HepG2 (cell line): ENCODE data around the gene ZSCAN31. TPM values are rescaled to one million over a fixed set of nuclear protein-coding genes. Genes with fewer than 3 reads are reported as not detected.
A peak's percentile ranks its signal among the peaks of the same experiment; 100 is the strongest.

Source experiments
- GABPB1 ChIP-seq: IDR thresholded peaks from 2 replicates; pipeline ENCODE4 v1.6.1; 2016; ENCODE audit warnings: mild to moderate bottlenecking, missing genetic modification reagents, moderate library complexity, missing compliant biosample characterization
- HES4 ChIP-seq: sonication (generic); formaldehyde crosslinking; IDR thresholded peaks from 2 replicates; pipeline ENCODE4 v1.9.0; 2021; ENCODE audit warnings: mild to moderate bottlenecking, missing genetic modification reagents, borderline replicate concordance
- HNRNPH1 ChIP-seq: fragments of 200-400 bp; formaldehyde crosslinking; optimal IDR thresholded peaks from 2 replicates; pipeline ENCODE3; 2017; ENCODE audit warnings: mild to moderate bottlenecking, low read depth, low read length
- HNRNPL ChIP-seq: fragments of 200-400 bp; formaldehyde crosslinking; IDR thresholded peaks from 2 replicates; pipeline ENCODE4 v1.6.1; 2017; ENCODE audit warnings: mild to moderate bottlenecking, low read depth, low read length
- HNRNPUL1 ChIP-seq: fragments of 200-400 bp; formaldehyde crosslinking; IDR thresholded peaks from 2 replicates; pipeline ENCODE4 v1.6.1; 2017; ENCODE audit warnings: low read depth, mild to moderate bottlenecking, low read length, moderate library complexity
- IRF2 ChIP-seq: IDR thresholded peaks from 2 replicates; pipeline ENCODE4 v1.6.1; 2018; ENCODE audit warnings: missing genetic modification reagents, missing compliant biosample characterization
- JUN ChIP-seq: sonication (generic); formaldehyde crosslinking; IDR thresholded peaks from 2 replicates; pipeline ENCODE4 v1.4.0; 2020; ENCODE audit warnings: mild to moderate bottlenecking, missing genetic modification reagents
- MXI1 ChIP-seq: IDR thresholded peaks from 3 replicates; pipeline ENCODE4 v1.6.1; 2012; ENCODE audit warnings: low read depth, low read length, inconsistent platforms, borderline replicate concordance
- NBN ChIP-seq: fragments of 450-650 bp; conservative IDR thresholded peaks from 2 replicates; pipeline ENCODE4 v1.6.1; 2017
- NFE2L1 ChIP-seq: sonication (generic); formaldehyde crosslinking; IDR thresholded peaks from 2 replicates; pipeline ENCODE4 v1.4.0; 2020; ENCODE audit warnings: missing genetic modification reagents, mild to moderate bottlenecking, borderline replicate concordance
- ONECUT2 ChIP-seq: sonication (generic); formaldehyde crosslinking; IDR thresholded peaks from 2 replicates; pipeline ENCODE4 v1.4.0; 2020; ENCODE audit warnings: missing genetic modification reagents
- RAD21 ChIP-seq: fragments of 450-650 bp; formaldehyde crosslinking; IDR thresholded peaks from 2 replicates; pipeline ENCODE4 v1.5.0; 2020; ENCODE audit warnings: mild to moderate bottlenecking
- SP140L ChIP-seq: sonication (generic); formaldehyde crosslinking; IDR thresholded peaks from 2 replicates; pipeline ENCODE4 v1.4.0; 2020; ENCODE audit warnings: missing genetic modification reagents, borderline replicate concordance
- SP5 ChIP-seq: IDR thresholded peaks from 2 replicates; pipeline ENCODE4 v1.6.1; 2016; ENCODE audit warnings: low read depth, borderline replicate concordance
- ZC3H4 ChIP-seq: sonication (generic); formaldehyde crosslinking; IDR thresholded peaks from 2 replicates; pipeline ENCODE4 v1.4.0; 2020; ENCODE audit warnings: missing genetic modification reagents, borderline replicate concordance
- ZKSCAN8 ChIP-seq: IDR thresholded peaks from 2 replicates; pipeline ENCODE4 v1.6.1; 2016; ENCODE audit warnings: borderline replicate concordance, missing genetic modification reagents, missing compliant biosample characterization
- ZNF460 ChIP-seq: sonication (generic); formaldehyde crosslinking; IDR thresholded peaks from 2 replicates; pipeline ENCODE4 v1.5.1; 2020; ENCODE audit warnings: missing genetic modification reagents, mild to moderate bottlenecking, borderline replicate concordance
- ZNF567 ChIP-seq: sonication (generic); formaldehyde crosslinking; IDR thresholded peaks from 2 replicates; pipeline ENCODE4 v1.8.1; 2023; ENCODE audit warnings: mild to moderate bottlenecking, missing genetic modification reagents, borderline replicate concordance
- ZNF629 ChIP-seq: sonication (generic); formaldehyde crosslinking; conservative IDR thresholded peaks from 2 replicates; pipeline ENCODE4 v1.5.0; 2020; ENCODE audit warnings: missing genetic modification reagents
- ZNF644 ChIP-seq: IDR thresholded peaks from 2 replicates; pipeline ENCODE4 v1.6.1; 2016; ENCODE audit warnings: low read depth
- ZNF737 ChIP-seq: sonication (generic); formaldehyde crosslinking; IDR thresholded peaks from 2 replicates; pipeline ENCODE4 v1.5.0; 2020; ENCODE audit warnings: missing genetic modification reagents, mild to moderate bottlenecking, borderline replicate concordance
- ZNF816 ChIP-seq: sonication (generic); formaldehyde crosslinking; IDR thresholded peaks from 2 replicates; pipeline ENCODE4 v1.8.0; 2022; ENCODE audit warnings: missing genetic modification reagents, mild to moderate bottlenecking, borderline replicate concordance
- polyA plus RNA-seq, 8 experiments: library from polyadenylated mRNA; depleted of rRNA in 3 of 8; stranded (reverse) in 7 of 8; unstranded in 1 of 8; fragments of >200 nt; fragmentation: Illumina TruSeq in 4 of 8; extraction: Trizol in 4 of 8; gene quantifications; 2 replicates each; pipeline versions ENCODE4 v1.2.1 to v1.2.3, GENCODE V29; 2011 to 2016; ENCODE audit warnings: low read depth in 4 of 8, missing spikeins in 1 of 8, mixed read lengths in 1 of 8; ENCODE audit not compliant: insufficient read depth in 1 of 8
- total RNA-seq, 5 experiments: library from RNA; depleted of rRNA; stranded (reverse); fragments of >200 nt; fragmentation: Illumina TruSeq; extraction: Trizol; gene quantifications; 2 replicates each; pipeline ENCODE4 v1.2.3, GENCODE V29; 2016; ENCODE audit warnings: low read depth in 1 of 5
- TF ChIP-seq, protein P1 (sequence below): sonication (generic); formaldehyde crosslinking; IDR thresholded peaks from 2 replicates; pipeline ENCODE4 v1.5.1; 2020; ENCODE audit warnings: mild to moderate bottlenecking, missing genetic modification reagents
- TF ChIP-seq, protein P2 (sequence below): IDR thresholded peaks from 2 replicates; pipeline ENCODE4 v1.6.1; 2016; ENCODE audit warnings: mild to moderate bottlenecking
- TF ChIP-seq, protein P3 (sequence below): sonication (generic); formaldehyde crosslinking; IDR thresholded peaks from 2 replicates; pipeline ENCODE4 v1.5.1; 2020; ENCODE audit warnings: missing genetic modification reagents, mild to moderate bottlenecking, borderline replicate concordance

ZSCAN31 gene
- total and polyA plus RNA-seq, 2 of the 13 experiments (the other 11 are each of a cell fraction or from before 2014, with no cell fraction given): 5.3 to 6.2 TPM

DNA sequence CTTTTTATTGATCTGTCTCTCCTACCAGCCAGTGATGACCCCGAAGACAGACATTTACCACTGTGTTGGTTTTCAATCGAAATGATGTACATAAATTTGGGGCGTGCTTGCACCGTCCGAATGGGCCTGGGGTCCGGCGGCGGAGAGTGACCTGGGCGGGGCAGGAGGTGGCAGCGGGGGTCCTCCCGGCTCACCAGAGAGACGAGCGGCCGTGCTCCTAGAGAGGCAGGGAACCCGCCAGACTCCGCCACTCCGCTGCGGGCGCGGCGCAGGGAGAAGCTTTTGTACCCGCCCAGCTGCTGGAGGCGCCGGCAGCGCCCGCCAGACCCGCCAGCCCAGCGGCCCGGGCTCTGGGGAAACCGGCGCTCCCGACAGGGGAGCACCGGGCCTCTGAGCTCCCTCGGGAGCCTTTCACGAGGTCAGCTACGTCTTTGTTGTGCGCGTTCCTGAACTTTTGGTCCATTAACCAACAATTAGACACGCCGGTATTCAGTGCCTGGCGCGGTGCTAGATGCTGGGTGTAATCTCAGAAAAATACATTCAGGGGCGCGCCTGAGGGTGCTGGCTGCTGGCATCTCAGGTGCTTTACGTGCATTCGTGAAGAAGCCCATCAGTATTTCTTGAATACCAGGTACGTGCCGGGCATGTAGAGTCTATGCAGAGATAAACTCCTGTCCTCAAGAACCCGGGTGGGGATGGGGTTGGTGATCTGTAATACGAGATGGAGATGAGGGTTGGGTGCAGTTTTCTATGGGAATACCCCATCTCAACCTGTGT, 54.5 kb downstream of the ZSCAN31 start, which contains the start of gene PGBD1 (continued):
- peak; percentile 65; the same call in 1 of the 2 replicates for TF ChIP-seq ZNF816 (CRISPR knock-in tag)
- TF ChIP-seq SP5 (CRISPR knock-in tag): peak; percentile 74; the same call in 1 of the 2 replicates
- TF ChIP-seq RAD21 (CRISPR knock-in tag): peak; percentile 76
- no peak for TF ChIP-seq ZNF737 (CRISPR knock-in tag)
- TF ChIP-seq MXI1: no peak; the same call in 2 of the 3 replicates
- TF ChIP-seq, protein P1, sequence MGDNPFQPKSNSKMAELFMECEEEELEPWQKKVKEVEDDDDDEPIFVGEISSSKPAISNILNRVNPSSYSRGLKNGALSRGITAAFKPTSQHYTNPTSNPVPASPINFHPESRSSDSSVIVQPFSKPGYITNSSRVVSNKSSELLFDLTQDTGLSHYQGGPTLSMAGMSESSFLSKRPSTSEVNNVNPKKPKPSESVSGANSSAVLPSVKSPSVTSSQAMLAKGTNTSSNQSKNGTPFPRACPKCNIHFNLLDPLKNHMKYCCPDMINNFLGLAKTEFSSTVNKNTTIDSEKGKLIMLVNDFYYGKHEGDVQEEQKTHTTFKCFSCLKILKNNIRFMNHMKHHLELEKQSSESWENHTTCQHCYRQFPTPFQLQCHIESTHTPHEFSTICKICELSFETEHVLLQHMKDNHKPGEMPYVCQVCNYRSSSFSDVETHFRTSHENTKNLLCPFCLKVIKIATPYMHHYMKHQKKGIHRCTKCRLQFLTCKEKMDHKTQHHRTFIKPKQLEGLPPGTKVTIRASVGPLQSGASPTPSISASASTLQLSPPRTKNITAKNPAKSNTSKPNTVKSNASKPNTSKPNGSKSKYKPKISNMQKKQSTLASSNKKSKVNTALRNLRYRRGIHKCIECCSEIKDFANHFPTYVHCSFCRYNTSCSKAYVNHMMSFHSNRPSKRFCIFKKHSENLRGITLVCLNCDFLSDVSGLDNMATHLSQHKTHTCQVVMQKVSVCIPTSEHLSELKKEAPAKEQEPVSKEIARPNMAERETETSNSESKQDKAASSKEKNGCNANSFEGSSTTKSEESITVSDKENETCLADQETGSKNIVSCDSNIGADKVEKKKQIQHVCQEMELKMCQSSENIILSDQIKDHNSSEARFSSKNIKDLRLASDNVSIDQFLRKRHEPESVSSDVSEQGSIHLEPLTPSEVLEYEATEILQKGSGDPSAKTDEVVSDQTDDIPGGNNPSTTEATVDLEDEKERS (CRISPR knock-in tag): 0 out of 2 replicates have a peak, but pooled peaks have one; percentile 59
- 0 out of 2 replicates have a peak, but pooled peaks have one; percentile 42 for TF ChIP-seq ONECUT2 (CRISPR knock-in tag)
- TF ChIP-seq, protein P2, sequence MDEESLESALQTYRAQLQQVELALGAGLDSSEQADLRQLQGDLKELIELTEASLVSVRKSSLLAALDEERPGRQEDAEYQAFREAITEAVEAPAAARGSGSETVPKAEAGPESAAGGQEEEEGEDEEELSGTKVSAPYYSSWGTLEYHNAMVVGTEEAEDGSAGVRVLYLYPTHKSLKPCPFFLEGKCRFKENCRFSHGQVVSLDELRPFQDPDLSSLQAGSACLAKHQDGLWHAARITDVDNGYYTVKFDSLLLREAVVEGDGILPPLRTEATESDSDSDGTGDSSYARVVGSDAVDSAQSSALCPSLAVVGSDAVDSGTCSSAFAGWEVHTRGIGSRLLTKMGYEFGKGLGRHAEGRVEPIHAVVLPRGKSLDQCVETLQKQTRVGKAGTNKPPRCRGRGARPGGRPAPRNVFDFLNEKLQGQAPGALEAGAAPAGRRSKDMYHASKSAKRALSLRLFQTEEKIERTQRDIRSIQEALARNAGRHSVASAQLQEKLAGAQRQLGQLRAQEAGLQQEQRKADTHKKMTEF (CRISPR knock-in tag): peak; percentile 88
- 0 out of 2 replicates have a peak, but pooled peaks have one; percentile 20 for TF ChIP-seq ZNF644 (CRISPR knock-in tag)
- TF ChIP-seq JUN (CRISPR knock-in tag): no peak
- TF ChIP-seq ZNF629: no peak
- TF ChIP-seq, protein P3, sequence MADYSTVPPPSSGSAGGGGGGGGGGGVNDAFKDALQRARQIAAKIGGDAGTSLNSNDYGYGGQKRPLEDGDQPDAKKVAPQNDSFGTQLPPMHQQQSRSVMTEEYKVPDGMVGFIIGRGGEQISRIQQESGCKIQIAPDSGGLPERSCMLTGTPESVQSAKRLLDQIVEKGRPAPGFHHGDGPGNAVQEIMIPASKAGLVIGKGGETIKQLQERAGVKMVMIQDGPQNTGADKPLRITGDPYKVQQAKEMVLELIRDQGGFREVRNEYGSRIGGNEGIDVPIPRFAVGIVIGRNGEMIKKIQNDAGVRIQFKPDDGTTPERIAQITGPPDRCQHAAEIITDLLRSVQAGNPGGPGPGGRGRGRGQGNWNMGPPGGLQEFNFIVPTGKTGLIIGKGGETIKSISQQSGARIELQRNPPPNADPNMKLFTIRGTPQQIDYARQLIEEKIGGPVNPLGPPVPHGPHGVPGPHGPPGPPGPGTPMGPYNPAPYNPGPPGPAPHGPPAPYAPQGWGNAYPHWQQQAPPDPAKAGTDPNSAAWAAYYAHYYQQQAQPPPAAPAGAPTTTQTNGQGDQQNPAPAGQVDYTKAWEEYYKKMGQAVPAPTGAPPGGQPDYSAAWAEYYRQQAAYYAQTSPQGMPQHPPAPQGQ (CRISPR knock-in tag): no peak
- TF ChIP-seq HNRNPH1: no peak
- TF ChIP-seq ZNF460: no peak
- no peak for TF ChIP-seq ZNF567
- TF ChIP-seq HES4 (CRISPR knock-in tag): no peak
- peak; percentile 94 for TF ChIP-seq GABPB1 (CRISPR knock-in tag)
- no peak for TF ChIP-seq NBN
- TF ChIP-seq IRF2 (CRISPR knock-in tag): peak; percentile 77
- no peak for TF ChIP-seq HNRNPUL1
- TF ChIP-seq ZC3H4 (CRISPR knock-in tag): no peak
- TF ChIP-seq NFE2L1 (CRISPR knock-in tag): no peak
- TF ChIP-seq ZKSCAN8 (CRISPR knock-in tag): no peak
- no peak for TF ChIP-seq SP140L (CRISPR knock-in tag)
- no peak for TF ChIP-seq HNRNPL
